T-helper 17 cell (primary cell): ENCODE measurements around the gene EBF3. TPM values are rescaled to one million over a fixed set of nuclear protein-coding genes. Genes with fewer than 3 reads are reported as not detected.

ENCODE experiments used
- ATAC-seq: fragments of 150-1000 bp; cut with Tn5 transposase; 2 replicates; pipeline ENCODE4 v1.10.0; 2021; ENCODE audit warnings: mild to moderate bottlenecking, moderate library complexity
- DNase-seq, 3 donors: peaks; one replicate each; pipeline versions ENCODE4 v3.0.0 to v3.0.0-alpha.2; 2020 to 2021
- H3K9me3 ChIP-seq: one replicate; pipeline ENCODE4 v1.7.0; 2013; ENCODE audit warnings: low read length, mild to moderate bottlenecking; ENCODE audit not compliant: control insufficient read depth, poor library complexity, severe bottlenecking
- H3K27ac Mint-ChIP-seq: one replicate; pipeline ENCODE4 v1.8.0; 2022; ENCODE audit warnings: mild to moderate bottlenecking, moderate library complexity, mixed read lengths
- H3K27me3 Mint-ChIP-seq: one replicate; pipeline ENCODE4 v1.8.0; 2022; ENCODE audit warnings: mixed read lengths
- H3K36me3 Mint-ChIP-seq: one replicate; pipeline ENCODE4 v1.8.0; 2022; ENCODE audit warnings: low read depth, mixed read lengths
- H3K4me1 Mint-ChIP-seq: one replicate; pipeline ENCODE4 v1.8.0; 2022; ENCODE audit warnings: mild to moderate bottlenecking, mixed read lengths
- H3K4me3 Mint-ChIP-seq: one replicate; pipeline ENCODE4 v1.8.0; 2022; ENCODE audit warnings: mild to moderate bottlenecking, moderate library complexity, mixed read lengths
- total RNA-seq, 4 donors: library from RNA in 2 of 4; stranded (reverse) in 2 of 4; gene quantifications; one replicate each; pipeline ENCODE4 v1.2.3 and lab custom pipeline; 2022 to 2026

EBF3 gene
- total RNA-seq, 2 donors from 2014 or later: not detected

- no peak for ATAC-seq
- Mint-ChIP-seq H3K4me3 (no peak overlapping the region), H3K27me3 (peaks cover 47% of the 10 kb centered on the region)
These were observed 106.7 kb downstream of the EBF3 start for GRCh38 chr10:129857242-129857960.

GRCh38 chr10:129855836-129856563 is 108.1 kb downstream of the EBF3 start:
- H3K36me3 Mint-ChIP-seq: peaks cover 2% of the 10 kb centered on the region
- DNase-seq (no peak), ATAC-seq (no peak)
- H3K9me3 ChIP-seq: no peaks in the 10 kb centered on the region
- no peak overlapping the region for H3K4me3 Mint-ChIP-seq
- no peaks in the 10 kb centered on the region for H3K4me1 Mint-ChIP-seq
- H3K27ac Mint-ChIP-seq: no peak overlapping the region
- H3K27me3 Mint-ChIP-seq: peaks cover 50% of the 10 kb centered on the region

More at GRCh38 chr10:129857242-129857960, 106.7 kb downstream of the EBF3 start:
- no peaks in the 10 kb centered on the region for H3K4me1 Mint-ChIP-seq
- no peak overlapping the region for H3K27ac Mint-ChIP-seq
- DNase-seq: no peak
- no peaks in the 10 kb centered on the region for H3K9me3 ChIP-seq
- peaks cover 2% of the 10 kb centered on the region for H3K36me3 Mint-ChIP-seq

GRCh38 chr10:129854796-129855705 is 109.0 kb downstream of the EBF3 start:
- no peaks in the 10 kb centered on the region for H3K9me3 ChIP-seq
- no peak for ATAC-seq
- Mint-ChIP-seq H3K27me3 (peaks cover 50% of the 10 kb centered on the region), H3K4me3 (no peak overlapping the region), H3K4me1 (no peaks in the 10 kb centered on the region), H3K36me3 (peaks cover 2% of the 10 kb centered on the region), H3K27ac (no peak overlapping the region)
- no peak for DNase-seq

- H3K36me3 Mint-ChIP-seq: peaks cover 2% of the 10 kb centered on the region
- DNase-seq (no peak), ATAC-seq (no peak)
- H3K9me3 ChIP-seq: no peaks in the 10 kb centered on the region
- no peak overlapping the region for H3K27ac Mint-ChIP-seq
- no peak overlapping the region for H3K4me3 Mint-ChIP-seq
- peaks cover 52% of the 10 kb centered on the region for H3K27me3 Mint-ChIP-seq
- H3K4me1 Mint-ChIP-seq: no peaks in the 10 kb centered on the region
These were observed 109.9 kb downstream of the EBF3 start for GRCh38 chr10:129854158-129854557.

GRCh38 chr10:129853562-129853903 is 110.5 kb downstream of the EBF3 start:
- Mint-ChIP-seq H3K36me3 (peaks cover 2% of the 10 kb centered on the region), H3K27ac (no peak overlapping the region), H3K4me1 (no peaks in the 10 kb centered on the region), H3K4me3 (no peak overlapping the region), H3K27me3 (peaks cover 52% of the 10 kb centered on the region)
- no peak for DNase-seq
- ATAC-seq: no peak
- H3K9me3 ChIP-seq: no peaks in the 10 kb centered on the region

GRCh38 chr10:129852829-129853561 is 111.1 kb downstream of the EBF3 start:
- Mint-ChIP-seq H3K27me3 (peaks cover 52% of the 10 kb centered on the region), H3K4me1 (no peaks in the 10 kb centered on the region), H3K36me3 (peaks cover 2% of the 10 kb centered on the region), H3K27ac (no peak overlapping the region), H3K4me3 (no peak overlapping the region)
- DNase-seq (no peak), ATAC-seq (no peak)
- H3K9me3 ChIP-seq: no peaks in the 10 kb centered on the region

GRCh38 chr10:129851941-129852640 is 112.0 kb downstream of the EBF3 start:
- Mint-ChIP-seq H3K4me1 (no peaks in the 10 kb centered on the region), H3K27me3 (peaks cover 53% of the 10 kb centered on the region), H3K36me3 (no peaks in the 10 kb centered on the region), H3K27ac (no peak overlapping the region), H3K4me3 (no peak overlapping the region)
- no peak for DNase-seq
- ATAC-seq: no peak
- no peaks in the 10 kb centered on the region for H3K9me3 ChIP-seq

GRCh38 chr10:129850790-129851189 is 113.3 kb downstream of the EBF3 start:
- no peaks in the 10 kb centered on the region for H3K9me3 ChIP-seq
- no peak overlapping the region for H3K27ac Mint-ChIP-seq
- ATAC-seq (no peak), DNase-seq (no peak)
- peaks cover 61% of the 10 kb centered on the region for H3K27me3 Mint-ChIP-seq
- H3K4me1 Mint-ChIP-seq: no peaks in the 10 kb centered on the region
- no peaks in the 10 kb centered on the region for H3K36me3 Mint-ChIP-seq
- no peak overlapping the region for H3K4me3 Mint-ChIP-seq

GRCh38 chr10:129850316-129850715 is 113.8 kb downstream of the EBF3 start:
- ATAC-seq (no peak), DNase-seq (no peak)
- no peaks in the 10 kb centered on the region for H3K9me3 ChIP-seq
- H3K27ac Mint-ChIP-seq: no peak overlapping the region
- no peaks in the 10 kb centered on the region for H3K36me3 Mint-ChIP-seq
- H3K4me3 Mint-ChIP-seq: no peak overlapping the region
- H3K4me1 Mint-ChIP-seq: no peaks in the 10 kb centered on the region
- peaks cover 61% of the 10 kb centered on the region for H3K27me3 Mint-ChIP-seq

GRCh38 chr10:129849853-129850252 is 114.2 kb downstream of the EBF3 start:
- no peak overlapping the region for H3K4me3 Mint-ChIP-seq
- no peaks in the 10 kb centered on the region for H3K4me1 Mint-ChIP-seq
- H3K27ac Mint-ChIP-seq: no peak overlapping the region
- H3K36me3 Mint-ChIP-seq: no peaks in the 10 kb centered on the region
- DNase-seq (no peak), ATAC-seq (no peak)
- peaks cover 61% of the 10 kb centered on the region for H3K27me3 Mint-ChIP-seq
- no peaks in the 10 kb centered on the region for H3K9me3 ChIP-seq

GRCh38 chr10:129849452-129849750 is 114.7 kb downstream of the EBF3 start:
- ATAC-seq (no peak), DNase-seq (no peak)
- no peak overlapping the region for H3K27ac Mint-ChIP-seq
- H3K4me3 Mint-ChIP-seq: no peak overlapping the region
- H3K36me3 Mint-ChIP-seq: no peaks in the 10 kb centered on the region
- peaks cover 57% of the 10 kb centered on the region for H3K27me3 Mint-ChIP-seq
- no peaks in the 10 kb centered on the region for H3K9me3 ChIP-seq
- H3K4me1 Mint-ChIP-seq: no peaks in the 10 kb centered on the region

- Mint-ChIP-seq H3K27ac (no peak overlapping the region), H3K4me1 (no peaks in the 10 kb centered on the region), H3K36me3 (no peaks in the 10 kb centered on the region), H3K27me3 (peaks cover 52% of the 10 kb centered on the region), H3K4me3 (no peak overlapping the region)
- ATAC-seq (no peak), DNase-seq (no peak)
- H3K9me3 ChIP-seq: no peaks in the 10 kb centered on the region
These were observed 115.2 kb downstream of the EBF3 start for GRCh38 chr10:129848696-129849451.
